ENCODE results near the gene ZC3H6.

Gene ZC3H6

GRCh38 chr2:112304298-112304941, 29.0 kb downstream of the ZC3H6 start:
- ATAC-seq: no peak
- TF ChIP-seq ZC3H10 (CRISPR knock-in tag; IDR thresholded peaks at IDR 0.05) (no peak), ZFP3 (CRISPR knock-in tag; IDR thresholded peaks at IDR 0.05) (no peak), TOX (CRISPR knock-in tag; IDR thresholded peaks at IDR 0.05; ENCODE audit: borderline replicate concordance) (no peak), BACH2 (CRISPR knock-in tag; IDR thresholded peaks at IDR 0.05; ENCODE audit: borderline replicate concordance) (no peak)

GRCh38 chr2:112305132-112305531, 29.7 kb downstream of the ZC3H6 start:
- no peak for TF ChIP-seq GLIS3 (CRISPR knock-in tag; IDR thresholded peaks at IDR 0.05)
- no peak for TF ChIP-seq OSR1 (CRISPR knock-in tag; IDR thresholded peaks at IDR 0.05)
- no peak for TF ChIP-seq TCF4 (CRISPR knock-in tag; IDR thresholded peaks at IDR 0.05; ENCODE audit: borderline replicate concordance)
- no peak for TF ChIP-seq ISL1 (CRISPR knock-in tag; IDR thresholded peaks at IDR 0.05)
- TF ChIP-seq ZC3H10 (CRISPR knock-in tag; IDR thresholded peaks at IDR 0.05): no peak
- no peak for TF ChIP-seq CSDC2 (CRISPR knock-in tag; IDR thresholded peaks at IDR 0.05)
- TF ChIP-seq CSRNP3 (CRISPR knock-in tag; IDR thresholded peaks at IDR 0.05): no peak
- no peak for TF ChIP-seq SNAI2 (CRISPR knock-in tag; IDR thresholded peaks at IDR 0.05)
- no peak for ATAC-seq

GRCh38 chr2:112310906-112311305, 35.5 kb downstream of the ZC3H6 start:
- no peak for ATAC-seq
- TF ChIP-seq ESRRG (CRISPR knock-in tag; IDR thresholded peaks at IDR 0.05) (no peak), OSR1 (CRISPR knock-in tag; IDR thresholded peaks at IDR 0.05) (no peak), POU6F1 (CRISPR knock-in tag; IDR thresholded peaks at IDR 0.05; ENCODE audit: borderline replicate concordance, low read depth) (no peak), ZFP3 (CRISPR knock-in tag; IDR thresholded peaks at IDR 0.05) (no peak), TCF4 (CRISPR knock-in tag; IDR thresholded peaks at IDR 0.05; ENCODE audit: borderline replicate concordance) (no peak), ZFP30 (CRISPR knock-in tag; IDR thresholded peaks at IDR 0.05) (no peak), SNAI2 (CRISPR knock-in tag; IDR thresholded peaks at IDR 0.05) (no peak), ZNF70 (CRISPR knock-in tag; IDR thresholded peaks at IDR 0.05) (no peak), CREB5 (CRISPR knock-in tag; IDR thresholded peaks at IDR 0.05; ENCODE audit: low read depth) (no peak), ARNTL (CRISPR knock-in tag; IDR thresholded peaks at IDR 0.05; ENCODE audit: borderline replicate concordance, low read depth) (no peak), ZC3H10 (CRISPR knock-in tag; IDR thresholded peaks at IDR 0.05) (no peak), TOX (CRISPR knock-in tag; IDR thresholded peaks at IDR 0.05; ENCODE audit: borderline replicate concordance) (no peak), PPARA (CRISPR knock-in tag; IDR thresholded peaks at IDR 0.05; ENCODE audit: borderline replicate concordance) (no peak)

- no peak for ATAC-seq
- TF ChIP-seq TSHZ2 (CRISPR knock-in tag; IDR thresholded peaks at IDR 0.05): no peak
- no peak for TF ChIP-seq TCF4 (CRISPR knock-in tag; IDR thresholded peaks at IDR 0.05; ENCODE audit: borderline replicate concordance)
- TF ChIP-seq ZFP30 (CRISPR knock-in tag; IDR thresholded peaks at IDR 0.05): no peak
- no peak for TF ChIP-seq PPARA (CRISPR knock-in tag; IDR thresholded peaks at IDR 0.05; ENCODE audit: borderline replicate concordance)
- TF ChIP-seq PATZ1 (CRISPR knock-in tag; IDR thresholded peaks at IDR 0.05; ENCODE audit: borderline replicate concordance): no peak
- no peak for TF ChIP-seq SNAI2 (CRISPR knock-in tag; IDR thresholded peaks at IDR 0.05)
- no peak for TF ChIP-seq GLIS3 (CRISPR knock-in tag; IDR thresholded peaks at IDR 0.05)
- no peak for TF ChIP-seq ZNF565 (CRISPR knock-in tag; conservative IDR thresholded peaks at IDR 0.05; ENCODE audit: low read depth)
- no peak for TF ChIP-seq BACH2 (CRISPR knock-in tag; IDR thresholded peaks at IDR 0.05; ENCODE audit: borderline replicate concordance)
Observed at GRCh38 chr2:112311932-112312331, 36.5 kb downstream of the ZC3H6 start.

Data from SK-N-SH treated with all-trans-retinoic acid at 6 μM for 48 hours (cell line).